GM18505 (cell line): ENCODE results near the gene MRPS6.

Source experiments
- ATAC-seq: cut with Tn5 transposase; IDR thresholded peaks from one replicate; pipeline ENCODE4 v1.9.1; 2021; ENCODE audit not compliant: unreplicated experiment
- POLR2A ChIP-seq: IDR thresholded peaks from 4 replicates; pipeline ENCODE4 v1.6.1; 2011; ENCODE audit warnings: borderline replicate concordance; ENCODE audit not compliant: insufficient read depth, insufficient read length; ENCODE audit errors: extremely low read depth

Gene MRPS6

DNA sequence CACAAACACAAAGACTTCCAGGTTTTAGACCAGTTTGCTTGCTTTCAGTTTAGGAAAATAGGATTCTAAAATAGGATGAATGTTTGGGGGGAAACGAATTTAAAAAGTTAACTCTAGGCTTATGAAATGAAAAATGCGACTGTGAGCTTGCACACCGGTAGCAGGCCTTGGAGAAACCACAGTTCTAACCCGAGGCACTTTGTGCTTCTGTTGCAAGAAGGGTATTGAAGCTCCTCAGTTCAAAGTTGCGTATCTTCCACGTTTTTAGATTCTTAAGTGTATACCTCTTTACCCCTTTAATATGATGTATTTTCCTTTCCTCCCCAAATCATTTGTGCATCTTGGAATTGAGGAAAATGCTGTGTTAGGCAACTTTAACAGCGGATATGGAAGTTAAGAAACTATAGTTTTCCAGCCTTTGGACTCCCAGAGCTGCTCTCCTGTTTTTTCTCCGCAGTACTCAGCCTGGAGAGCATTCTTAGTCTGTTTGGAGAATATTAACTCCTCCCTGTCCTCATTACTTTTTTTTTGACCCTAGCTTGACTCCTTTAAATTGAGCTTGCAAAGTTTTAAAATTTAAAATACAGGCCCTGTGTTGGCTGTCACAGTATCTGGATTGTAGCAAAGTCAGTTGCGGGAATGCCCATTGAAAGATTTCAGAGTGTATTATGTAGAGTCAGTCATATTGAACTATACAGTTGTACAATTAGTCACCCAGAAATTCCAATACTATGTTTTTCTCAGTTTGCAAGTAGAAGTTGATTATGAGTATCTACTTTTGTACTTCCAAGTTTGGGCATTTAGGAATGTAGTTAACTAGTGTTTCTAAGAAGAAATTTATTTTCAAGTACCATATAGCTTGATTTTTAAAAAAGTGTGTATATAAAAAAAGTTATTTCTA is 2.6 kb downstream of the MRPS6 start:
- ATAC-seq: no peak
- no peak for TF ChIP-seq POLR2A

- ATAC-seq: no peak
- TF ChIP-seq POLR2A: no peak
Observed at GRCh38 chr21:34076835-34077234, 3.5 kb downstream of the MRPS6 start.

- TF ChIP-seq POLR2A: no peak
- ATAC-seq: no peak
Observed at GRCh38 chr21:34077888-34078287, 4.5 kb downstream of the MRPS6 start.

- ATAC-seq: no peak
- no peak for TF ChIP-seq POLR2A
Observed at GRCh38 chr21:34078915-34079314, 5.5 kb downstream of the MRPS6 start.

GRCh38 chr21:34080710-34081109 is 7.3 kb downstream of the MRPS6 start:
- TF ChIP-seq POLR2A: no peak
- ATAC-seq: no peak

- TF ChIP-seq POLR2A: no peak
- no peak for ATAC-seq
Observed at GRCh38 chr21:34082769-34083168, 9.4 kb downstream of the MRPS6 start.

- TF ChIP-seq POLR2A: no peak
- no peak for ATAC-seq
Observed at GRCh38 chr21:34083357-34083756, 10.0 kb downstream of the MRPS6 start.

GRCh38 chr21:34085129-34085528 is 11.8 kb downstream of the MRPS6 start:
- TF ChIP-seq POLR2A: no peak
- no peak for ATAC-seq

GRCh38 chr21:34086887-34087306 is 13.5 kb downstream of the MRPS6 start:
- no peak for ATAC-seq
- TF ChIP-seq POLR2A: no peak

- no peak for ATAC-seq
- TF ChIP-seq POLR2A: no peak
Observed at GRCh38 chr21:34088752-34089151, 15.4 kb downstream of the MRPS6 start.

DNA sequence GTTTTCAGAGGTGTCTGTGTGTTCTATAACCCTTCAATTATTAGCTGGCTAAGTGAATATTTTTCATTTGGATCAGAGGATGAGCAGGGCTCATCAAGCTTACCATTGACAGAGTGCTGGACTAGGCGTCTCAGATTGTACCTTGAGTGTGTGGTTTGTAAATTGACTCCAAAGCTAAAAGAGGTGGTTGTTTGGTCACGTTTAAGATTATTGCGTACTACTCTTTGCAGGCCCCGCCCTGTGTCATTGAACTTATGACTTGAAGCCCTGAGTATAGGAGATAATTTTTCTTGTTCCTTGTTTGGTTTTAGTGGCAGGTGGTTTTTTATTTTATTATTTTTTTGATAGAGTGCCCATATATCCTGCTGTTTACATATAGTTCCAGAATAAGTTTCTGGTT is 17.7 kb downstream of the MRPS6 start:
- no peak for ATAC-seq
- no peak for TF ChIP-seq POLR2A

GRCh38 chr21:34091607-34092006 is 18.2 kb downstream of the MRPS6 start:
- ATAC-seq: no peak
- no peak for TF ChIP-seq POLR2A

DNA sequence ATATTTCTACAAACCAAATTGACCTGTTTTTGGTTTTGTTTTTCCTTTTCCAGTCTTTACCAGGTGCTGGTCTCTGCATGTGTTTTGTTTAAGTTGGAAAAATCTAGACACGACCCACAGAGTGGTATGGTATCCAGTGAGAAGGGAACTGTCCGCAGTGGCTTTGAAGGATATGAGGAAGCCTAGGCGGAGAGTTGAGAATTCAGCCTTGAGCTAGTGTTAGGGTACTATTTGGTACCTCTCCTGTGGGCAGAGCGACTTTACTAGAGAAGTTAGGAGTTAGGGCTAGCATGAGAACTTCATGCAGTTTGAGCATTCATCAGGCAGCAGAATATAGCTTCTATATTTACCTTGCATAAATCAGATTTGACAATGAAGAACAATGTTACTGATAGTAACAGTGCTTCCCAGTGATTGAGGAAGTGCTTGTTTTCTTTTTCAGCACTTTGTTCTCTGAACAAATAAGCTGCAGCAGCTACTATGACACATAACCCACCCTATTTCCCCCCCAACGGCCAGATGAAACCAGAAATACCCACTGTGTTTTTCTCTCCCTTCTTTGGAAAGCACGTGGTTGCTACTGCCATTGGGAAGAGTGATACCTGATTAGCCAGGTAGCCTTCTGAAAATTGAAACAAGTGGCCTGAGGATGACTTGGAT is 19.0 kb downstream of the MRPS6 start:
- no peak for TF ChIP-seq POLR2A
- no peak for ATAC-seq

DNA sequence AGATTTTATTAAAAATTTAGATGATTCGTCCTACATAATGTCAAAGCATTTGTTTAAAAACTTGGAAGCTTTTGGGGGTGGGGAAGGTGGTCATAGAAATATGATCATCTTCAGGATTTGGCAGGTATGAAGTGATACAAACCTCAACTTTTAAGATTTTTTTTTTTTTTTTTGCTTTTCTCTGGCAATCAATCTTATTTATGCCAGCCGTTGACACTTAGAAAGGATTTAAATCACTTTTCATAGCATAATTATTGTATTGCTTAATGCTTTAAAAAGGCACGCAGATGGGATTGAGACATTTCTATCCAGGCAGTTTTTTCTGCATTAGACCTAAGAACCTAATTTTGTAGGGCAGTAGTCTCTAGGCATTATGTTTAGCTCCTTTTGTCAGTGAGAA is 19.7 kb downstream of the MRPS6 start:
- ATAC-seq: no peak
- TF ChIP-seq POLR2A: no peak
